A673 (cell line): Measurements from ENCODE around the gene PRC1.

Experiments
- EZH2 ChIP-seq: fragments of 200-600 bp; sonication (generic); IDR thresholded peaks from 2 replicates; pipeline ENCODE4 v1.6.1; 2017; ENCODE audit warnings: borderline replicate concordance, low read depth, mild to moderate bottlenecking, mixed read lengths, antibody characterized with exemption, low read length; ENCODE audit not compliant: poor library complexity, severe bottlenecking
- TF ChIP-seq, protein P1 (sequence below): fragments of 300-800, 200-600 bp; sonication (generic); conservative IDR thresholded peaks from 2 replicates; pipeline ENCODE4 v1.5.1; 2017; ENCODE audit warnings: low read depth, mild to moderate bottlenecking, antibody characterized with exemption, low read length, moderate library complexity, mixed read lengths

DNA sequence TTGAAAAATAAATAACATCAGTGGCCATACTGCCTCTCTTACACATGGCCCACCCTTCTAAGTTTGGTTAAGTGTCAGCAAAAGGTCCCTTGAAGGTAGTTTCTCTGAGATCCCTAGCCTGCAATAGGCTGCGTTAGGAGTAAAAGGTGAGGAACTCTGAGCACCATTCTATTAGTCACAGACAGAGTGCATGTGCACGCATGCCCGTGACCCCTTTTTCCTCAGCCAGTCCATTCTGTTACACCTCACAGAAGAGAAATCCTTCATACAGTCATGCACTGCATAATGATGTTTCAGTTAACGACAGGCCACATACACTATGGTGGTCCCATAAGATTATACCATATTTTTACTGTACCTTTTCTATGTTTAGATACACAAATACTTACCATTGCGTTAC, 27.1 kb downstream of the PRC1 start:
- TF ChIP-seq, protein P1, sequence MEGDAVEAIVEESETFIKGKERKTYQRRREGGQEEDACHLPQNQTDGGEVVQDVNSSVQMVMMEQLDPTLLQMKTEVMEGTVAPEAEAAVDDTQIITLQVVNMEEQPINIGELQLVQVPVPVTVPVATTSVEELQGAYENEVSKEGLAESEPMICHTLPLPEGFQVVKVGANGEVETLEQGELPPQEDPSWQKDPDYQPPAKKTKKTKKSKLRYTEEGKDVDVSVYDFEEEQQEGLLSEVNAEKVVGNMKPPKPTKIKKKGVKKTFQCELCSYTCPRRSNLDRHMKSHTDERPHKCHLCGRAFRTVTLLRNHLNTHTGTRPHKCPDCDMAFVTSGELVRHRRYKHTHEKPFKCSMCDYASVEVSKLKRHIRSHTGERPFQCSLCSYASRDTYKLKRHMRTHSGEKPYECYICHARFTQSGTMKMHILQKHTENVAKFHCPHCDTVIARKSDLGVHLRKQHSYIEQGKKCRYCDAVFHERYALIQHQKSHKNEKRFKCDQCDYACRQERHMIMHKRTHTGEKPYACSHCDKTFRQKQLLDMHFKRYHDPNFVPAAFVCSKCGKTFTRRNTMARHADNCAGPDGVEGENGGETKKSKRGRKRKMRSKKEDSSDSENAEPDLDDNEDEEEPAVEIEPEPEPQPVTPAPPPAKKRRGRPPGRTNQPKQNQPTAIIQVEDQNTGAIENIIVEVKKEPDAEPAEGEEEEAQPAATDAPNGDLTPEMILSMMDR, result no peak
- TF ChIP-seq EZH2, result no peak
